Thyroid gland (tissue), 4 donors: Measurements from ENCODE around the gene VKORC1L1.
"Not testable (repeated sequence)": the region's sequence is repeated elsewhere in the genome, so short reads cannot be mapped to it uniquely, and the experiment has no call there.

Source experiments
- CTCF ChIP-seq, 6 experiments: fragments of 200-600 bp in 3 of 6; fragments of 450-650 bp in 3 of 6; sonication (generic) in 3 of 6; IDR thresholded peaks; one replicate each; pipeline ENCODE4 v1.5.1; 2016 to 2019; ENCODE audit warnings: antibody characterized with exemption in 6 of 6, mild to moderate bottlenecking in 2 of 6, inconsistent platforms in 1 of 6, moderate library complexity in 1 of 6
- POLR2A ChIP-seq, 2 donors: fragments of 450-650 bp; IDR thresholded peaks; one replicate each; pipeline ENCODE4 v1.6.1; 2017; ENCODE audit warnings: antibody characterized with exemption in 2 of 2, mild to moderate bottlenecking in 2 of 2, moderate library complexity in 1 of 2

GRCh38 chr7:65843616-65844015 lies 29.3 kb upstream of the VKORC1L1 start:
- TF ChIP-seq CTCF, POLR2A (IDR thresholded peaks at IDR 0.05): not testable (repeated sequence)
